SKM-1 treated with dmso at 0.1 percent for 144 hours (cell line): ENCODE measurements around the gene GLT1D1.

Source experiments
- DNase-seq: peaks from one replicate; lab custom pipeline; 2025; ENCODE audit not compliant: unreplicated experiment; lab: John Stamatoyannopoulos, UW

Gene GLT1D1

GRCh38 chr12:128852026-128852698, 1.1 kb upstream of the GLT1D1 start:
- no peak for DNase-seq

- no peak for DNase-seq
Observed at GRCh38 chr12:128853600-128854197, 421 bp downstream of the GLT1D1 start.

- DNase-seq = no peak
Observed at GRCh38 chr12:128856035-128856790, 2.9 kb downstream of the GLT1D1 start.

- DNase-seq = no peak
Observed at GRCh38 chr12:128856791-128857078, 3.5 kb downstream of the GLT1D1 start.

GRCh38 chr12:128857133-128857763, 4.0 kb downstream of the GLT1D1 start:
- DNase-seq = peak; percentile 2

- DNase-seq = no peak
Observed at GRCh38 chr12:128859311-128859710, 6.0 kb downstream of the GLT1D1 start.

- no peak for DNase-seq
Observed at GRCh38 chr12:128861226-128862016, 8.1 kb downstream of the GLT1D1 start.

- DNase-seq = no peak
Observed at GRCh38 chr12:128863957-128864356, 10.7 kb downstream of the GLT1D1 start.

- DNase-seq = no peak
Observed at GRCh38 chr12:128864516-128865186, 11.4 kb downstream of the GLT1D1 start.

- no peak for DNase-seq
Observed at GRCh38 chr12:128867466-128867865, 14.2 kb downstream of the GLT1D1 start.

- no peak for DNase-seq
Observed at GRCh38 chr12:128871516-128871892, 18.2 kb downstream of the GLT1D1 start.

- DNase-seq = no peak
Observed at GRCh38 chr12:128872303-128872702, 19.0 kb downstream of the GLT1D1 start.

- DNase-seq = no peak
Observed at GRCh38 chr12:128876559-128876958, 23.3 kb downstream of the GLT1D1 start.

GRCh38 chr12:128879898-128880764, 26.9 kb downstream of the GLT1D1 start:
- DNase-seq = no peak

GRCh38 chr12:128891856-128892255, 38.6 kb downstream of the GLT1D1 start:
- DNase-seq = no peak

GRCh38 chr12:128903236-128903635, 50.0 kb downstream of the GLT1D1 start:
- no peak for DNase-seq

- DNase-seq = no peak
Observed at GRCh38 chr12:128905003-128905544, 51.8 kb downstream of the GLT1D1 start.

GRCh38 chr12:128906485-128907137, 53.3 kb downstream of the GLT1D1 start:
- no peak for DNase-seq

- no peak for DNase-seq
Observed at GRCh38 chr12:128908254-128908653, 55.0 kb downstream of the GLT1D1 start.
